Endometrial microvascular endothelial cells (primary cell): Measurements from ENCODE around the gene MAMSTR. TPM values are rescaled to one million over a fixed set of nuclear protein-coding genes. Genes with fewer than 3 reads are reported as not detected.
"Not testable (repeated sequence)": the region's sequence is repeated elsewhere in the genome, so short reads cannot be mapped to it uniquely, and the experiment has no call there.

Source experiments
- in situ Hi-C: cut with HindIII; loops from 2 replicates; pipeline ENCODE4 v1.10.0; 2017; ENCODE audit warnings: low sequenced_read_pairs, low pct_unique_long_range_greater_than_20kb; ENCODE audit errors: inconsistent ontology term
- total RNA-seq: library from RNA; depleted of rRNA; stranded (reverse); fragments of >200 nt; gene quantifications from one replicate; pipeline ENCODE4 v1.2.3, GENCODE V29; 2015; ENCODE audit errors: inconsistent ontology term

Gene MAMSTR
- total RNA-seq, 1 donor from 2014 or later = 0.09 TPM

GRCh38 chr19:48724796-48725753, 5.5 kb upstream of the MAMSTR start:
- in situ Hi-C loops = no loop called here

DNA sequence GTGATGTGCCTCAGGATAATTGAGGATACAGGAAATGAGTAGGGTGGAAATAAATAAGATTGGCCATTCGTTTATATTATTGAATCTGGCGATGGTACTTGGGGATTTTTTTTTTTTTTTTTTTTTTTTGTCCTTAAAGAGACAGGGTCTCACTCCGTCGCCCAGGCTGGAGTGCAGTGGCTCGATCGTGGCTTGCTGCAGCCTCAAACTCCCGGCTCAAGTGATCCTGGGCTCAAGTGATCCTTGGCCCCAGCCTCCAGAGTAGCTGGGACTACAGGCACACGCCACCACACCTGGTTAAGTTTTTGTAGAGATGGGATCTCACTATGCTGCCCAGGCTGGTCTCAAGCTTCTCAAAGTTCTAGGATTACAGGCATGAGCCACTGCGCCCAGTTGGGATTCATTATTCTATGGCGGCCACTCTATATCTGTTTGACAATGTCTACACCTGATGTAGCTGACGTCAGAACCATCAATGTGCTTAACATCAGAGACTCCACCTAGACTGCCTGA, 2.7 kb upstream of the MAMSTR start:
- in situ Hi-C loops = no loop called here

GRCh38 chr19:48720613-48721296, 1.2 kb upstream of the MAMSTR start:
- in situ Hi-C loops = no loop called here

- in situ Hi-C loops = no loop called here
Observed at GRCh38 chr19:48720251-48720612, 707 bp upstream of the MAMSTR start.

DNA sequence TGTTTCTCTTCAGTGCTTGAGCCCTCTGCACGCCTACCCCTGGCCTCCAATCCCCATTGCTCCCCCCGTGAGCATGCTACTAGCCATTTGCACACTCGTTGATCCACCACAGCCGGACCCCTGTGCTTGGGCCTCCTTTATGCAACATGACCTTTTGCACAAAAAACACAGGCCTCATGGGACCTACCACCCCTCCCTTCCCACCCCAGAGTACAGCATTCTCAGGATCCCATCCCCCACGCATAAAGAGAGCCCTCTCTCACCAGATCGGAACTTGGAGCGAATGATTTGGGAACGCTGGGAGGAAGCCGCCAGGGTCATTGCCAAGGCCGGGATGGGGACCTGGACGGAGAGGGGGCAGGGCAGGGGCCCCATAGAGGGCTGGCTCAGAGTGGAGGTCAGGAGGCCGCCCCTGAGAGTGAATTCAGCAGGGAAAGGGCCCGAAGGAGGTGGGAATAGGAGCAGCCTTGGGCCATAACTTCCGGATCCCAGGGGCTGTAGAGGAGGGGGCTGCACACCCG, 754 bp downstream of the MAMSTR start:
- in situ Hi-C loops = no loop called here

- in situ Hi-C loops = not testable (repeated sequence)
Observed at GRCh38 chr19:48718106-48718505, 1.4 kb downstream of the MAMSTR start.

DNA sequence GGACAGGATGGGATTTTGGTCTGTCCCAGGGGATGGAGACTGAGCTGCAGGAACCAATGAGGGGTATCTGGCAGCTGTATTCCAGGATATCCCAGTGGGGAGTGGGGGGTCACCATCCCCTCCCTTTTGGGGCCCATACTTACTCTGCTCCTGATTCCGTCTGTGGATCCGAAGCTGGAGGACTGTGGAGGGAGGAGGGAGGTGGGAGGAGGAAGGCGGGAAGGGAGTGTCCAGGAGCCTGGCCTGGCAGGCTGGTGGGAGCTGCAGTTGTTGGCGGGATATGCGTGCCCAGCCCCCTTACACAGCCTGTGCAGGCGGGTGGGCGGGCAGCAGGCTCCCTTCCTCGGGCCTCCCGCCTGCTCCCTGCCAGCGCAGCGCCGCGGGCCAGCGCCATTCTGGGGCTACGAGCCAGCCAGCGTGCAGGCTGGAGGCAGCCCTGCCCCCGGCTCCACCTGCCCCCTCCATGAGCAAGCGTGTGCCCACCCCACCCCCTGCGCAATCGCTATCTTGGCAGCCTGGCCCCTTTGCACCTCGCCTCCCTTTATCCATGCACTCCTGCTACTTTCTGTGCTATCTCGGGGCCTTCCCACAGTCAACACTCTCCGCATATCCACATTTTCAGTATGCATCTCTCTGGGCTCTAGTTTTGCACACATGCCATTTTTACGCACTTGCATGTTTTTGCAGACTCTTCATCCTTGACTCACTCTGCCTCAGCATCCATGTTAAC, 2.8 kb downstream of the MAMSTR start:
- in situ Hi-C loops = no loop called here

GRCh38 chr19:48715681-48716171, 3.8 kb downstream of the MAMSTR start:
- in situ Hi-C loops = no loop called here

DNA sequence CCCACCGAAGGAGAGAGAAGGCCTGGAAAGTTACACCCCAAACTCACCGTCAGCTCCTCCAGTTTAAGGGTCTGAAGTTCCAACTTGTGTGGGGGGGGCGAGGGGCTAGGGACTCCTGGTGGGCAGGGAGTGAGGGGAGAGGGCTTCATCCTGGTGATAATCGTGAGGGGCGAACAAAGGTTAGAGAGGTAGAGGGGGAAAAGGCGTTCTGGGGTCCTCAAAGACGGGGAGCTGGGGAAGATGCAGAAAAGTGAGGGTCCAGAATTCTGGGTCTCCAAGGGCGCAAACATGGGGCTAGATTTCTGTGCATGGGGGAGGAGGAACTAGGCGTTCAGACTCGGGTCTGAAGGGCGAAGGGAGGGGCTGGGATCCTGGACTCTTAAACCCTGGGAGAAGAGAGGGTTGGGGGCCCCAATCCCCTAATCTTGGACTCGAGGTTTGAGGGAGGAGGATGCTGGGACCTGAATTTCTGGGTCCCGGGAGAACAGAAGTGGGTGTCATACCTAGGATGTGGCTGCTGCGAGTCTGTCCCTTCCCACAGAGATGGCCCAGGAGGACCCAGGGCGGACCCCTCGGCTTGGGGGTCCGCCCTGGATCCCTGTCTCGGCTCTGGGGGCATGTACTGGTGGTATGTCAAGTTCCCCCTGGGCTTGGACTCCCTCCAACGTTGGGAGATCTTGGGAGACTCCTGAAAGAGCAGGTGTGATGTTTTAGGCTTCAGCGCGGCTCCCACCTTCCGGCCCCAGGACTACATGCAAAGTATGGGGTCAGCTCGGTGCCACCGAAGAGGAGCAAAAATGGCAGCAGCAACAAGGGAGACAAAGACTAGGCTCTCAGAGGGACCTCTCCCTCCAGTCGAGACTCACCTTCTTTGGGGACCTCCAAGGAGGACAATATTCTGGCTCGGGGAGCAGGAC, 4.5 kb downstream of the MAMSTR start:
- in situ Hi-C loops = no loop called here

GRCh38 chr19:48713864-48714755, 5.4 kb downstream of the MAMSTR start:
- in situ Hi-C loops = no loop called here

- in situ Hi-C loops = no loop called here
Observed at GRCh38 chr19:48713041-48713863, 6.3 kb downstream of the MAMSTR start.

DNA sequence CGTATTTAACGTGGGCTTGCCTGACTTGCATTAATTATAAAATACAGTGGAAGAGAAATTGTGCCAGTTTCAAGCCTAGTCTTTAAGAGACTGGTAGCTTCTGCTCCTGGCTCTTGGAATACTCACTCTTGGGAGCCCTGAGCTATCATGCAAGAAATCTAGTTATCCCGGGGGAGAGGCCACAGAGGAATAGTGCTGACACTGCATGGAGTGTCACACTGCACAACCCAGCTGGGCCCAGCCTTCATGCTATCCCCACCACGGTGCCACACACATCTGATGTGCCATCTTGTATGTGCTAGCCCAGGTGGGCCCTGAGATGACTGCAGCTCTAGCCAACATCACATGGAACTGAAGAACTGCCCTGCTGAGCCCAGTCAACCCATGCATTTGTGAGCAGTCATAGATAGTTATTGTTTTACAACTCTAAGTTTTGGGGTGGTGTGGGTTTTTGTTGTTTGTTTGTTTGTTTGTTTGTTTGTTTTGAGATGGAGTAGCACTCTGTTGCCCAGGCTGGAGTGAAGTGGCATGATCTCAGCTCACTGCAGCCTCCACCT, 8.3 kb downstream of the MAMSTR start:
- in situ Hi-C loops = no loop called here

DNA sequence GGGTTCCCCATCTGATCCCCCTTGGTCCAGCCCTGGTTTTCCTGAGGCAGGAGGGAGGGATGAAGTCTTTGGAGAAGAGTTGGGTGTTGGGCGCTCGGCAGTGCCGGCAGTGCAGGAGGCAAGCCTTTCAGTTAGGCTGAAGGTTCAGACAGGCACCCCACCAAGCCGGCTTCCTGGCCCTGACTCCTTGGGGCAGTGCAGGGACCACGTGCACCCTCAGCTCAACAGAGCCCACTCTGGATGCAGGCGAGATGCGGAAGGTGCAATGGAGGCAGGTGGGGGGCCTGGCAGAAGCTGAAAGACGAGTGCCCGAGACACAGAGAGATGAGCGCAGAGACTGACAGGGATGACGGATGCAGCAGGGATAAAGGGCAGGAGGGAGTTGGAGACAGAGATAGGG, 11.1 kb downstream of the MAMSTR start:
- in situ Hi-C loops = no loop called here

GRCh38 chr19:48705431-48705830, 14.1 kb downstream of the MAMSTR start:
- in situ Hi-C loops = no loop called here

GRCh38 chr19:48703316-48703715, 16.2 kb downstream of the MAMSTR start:
- in situ Hi-C loops = no loop called here

DNA sequence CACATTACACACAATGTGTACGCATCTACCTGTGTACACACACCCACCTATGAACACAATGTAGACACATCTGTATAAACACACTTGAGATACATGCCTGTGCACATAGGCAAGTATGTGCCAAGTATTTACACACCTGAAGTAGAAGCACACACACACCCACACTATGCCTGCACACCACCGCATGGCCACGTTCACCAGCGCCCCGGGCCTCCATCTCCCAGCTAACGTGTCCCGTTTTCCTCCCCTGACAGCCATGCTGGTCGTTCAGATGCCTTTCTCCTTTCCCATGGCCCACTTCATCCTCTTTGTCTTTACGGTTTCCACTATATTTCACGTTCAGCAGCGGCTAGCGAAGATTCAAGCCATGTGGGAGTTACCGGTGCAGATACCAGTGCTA, 16.8 kb downstream of the MAMSTR start:
- in situ Hi-C loops = no loop called here
